ENCODE data around the gene OTOG. TPM values are rescaled to one million over a fixed set of nuclear protein-coding genes. Genes with fewer than 3 reads are reported as not detected.
A peak's percentile ranks its signal among the peaks of the same experiment; 100 is the strongest.

The OTOG gene, protein sequence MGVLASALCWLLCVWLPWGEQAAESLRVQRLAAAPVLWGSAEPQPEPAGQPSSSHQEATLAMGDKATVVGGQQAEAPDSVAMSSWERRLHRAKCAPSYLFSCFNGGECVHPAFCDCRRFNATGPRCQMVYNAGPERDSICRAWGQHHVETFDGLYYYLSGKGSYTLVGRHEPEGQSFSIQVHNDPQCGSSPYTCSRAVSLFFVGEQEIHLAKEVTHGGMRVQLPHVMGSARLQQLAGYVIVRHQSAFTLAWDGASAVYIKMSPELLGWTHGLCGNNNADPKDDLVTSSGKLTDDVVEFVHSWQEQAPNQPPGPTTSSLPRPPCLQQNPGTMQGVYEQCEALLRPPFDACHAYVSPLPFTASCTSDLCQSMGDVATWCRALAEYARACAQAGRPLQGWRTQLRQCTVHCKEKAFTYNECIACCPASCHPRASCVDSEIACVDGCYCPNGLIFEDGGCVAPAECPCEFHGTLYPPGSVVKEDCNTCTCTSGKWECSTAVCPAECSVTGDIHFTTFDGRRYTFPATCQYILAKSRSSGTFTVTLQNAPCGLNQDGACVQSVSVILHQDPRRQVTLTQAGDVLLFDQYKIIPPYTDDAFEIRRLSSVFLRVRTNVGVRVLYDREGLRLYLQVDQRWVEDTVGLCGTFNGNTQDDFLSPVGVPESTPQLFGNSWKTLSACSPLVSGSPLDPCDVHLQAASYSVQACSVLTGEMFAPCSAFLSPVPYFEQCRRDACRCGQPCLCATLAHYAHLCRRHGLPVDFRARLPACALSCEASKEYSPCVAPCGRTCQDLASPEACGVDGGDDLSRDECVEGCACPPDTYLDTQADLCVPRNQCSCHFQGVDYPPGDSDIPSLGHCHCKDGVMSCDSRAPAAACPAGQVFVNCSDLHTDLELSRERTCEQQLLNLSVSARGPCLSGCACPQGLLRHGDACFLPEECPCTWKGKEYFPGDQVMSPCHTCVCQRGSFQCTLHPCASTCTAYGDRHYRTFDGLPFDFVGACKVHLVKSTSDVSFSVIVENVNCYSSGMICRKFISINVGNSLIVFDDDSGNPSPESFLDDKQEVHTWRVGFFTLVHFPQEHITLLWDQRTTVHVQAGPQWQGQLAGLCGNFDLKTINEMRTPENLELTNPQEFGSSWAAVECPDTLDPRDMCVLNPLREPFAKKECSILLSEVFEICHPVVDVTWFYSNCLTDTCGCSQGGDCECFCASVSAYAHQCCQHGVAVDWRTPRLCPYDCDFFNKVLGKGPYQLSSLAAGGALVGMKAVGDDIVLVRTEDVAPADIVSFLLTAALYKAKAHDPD (N-terminal part only)
- total RNA-seq: not detected

DNA sequence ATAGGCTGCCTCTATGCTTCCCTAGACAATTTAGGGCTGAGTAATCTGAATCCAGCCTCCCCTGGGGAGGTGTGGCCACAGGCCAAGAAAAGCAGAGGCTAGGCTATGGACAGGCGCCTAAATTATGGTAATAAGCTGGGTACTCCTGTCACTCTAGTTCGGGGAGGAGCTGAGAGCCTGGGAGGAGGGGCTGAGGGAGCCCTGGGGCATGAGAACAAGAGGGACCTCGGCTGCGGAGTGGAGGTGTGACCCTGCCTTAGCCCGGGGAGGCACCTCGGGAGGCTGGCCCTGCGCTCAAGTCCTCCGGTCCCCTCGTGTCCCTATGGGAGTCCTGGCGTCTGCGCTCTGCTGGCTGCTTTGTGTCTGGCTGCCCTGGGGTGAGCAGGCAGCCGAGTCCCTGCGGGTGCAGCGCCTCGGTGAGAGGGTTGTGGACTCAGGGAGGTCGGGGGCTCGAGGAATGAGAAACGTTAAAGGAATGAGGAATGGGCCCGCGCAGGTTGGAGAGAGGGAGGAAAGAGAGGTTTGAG, at the start of gene OTOG:
OTOG (plus strand) TSS at position 209 of the 527 bp plus-strand sequence; CDS start at position 323, 114 bp downstream.
- DNase-seq (ENCODE audit: low read depth in 2 of 3, low spot score in 2 of 3): no peak

GRCh38 chr11:17498058-17498457, 49.0 kb upstream of the OTOG start:
- DNase-seq (ENCODE audit: low read depth in 2 of 3, low spot score in 2 of 3): no peak

GRCh38 chr11:17498475-17498874, 48.6 kb upstream of the OTOG start:
- no peak for DNase-seq (ENCODE audit: low read depth in 2 of 3, low spot score in 2 of 3)

- DNase-seq (ENCODE audit: low read depth in 2 of 3, low spot score in 2 of 3): no peak
Observed at GRCh38 chr11:17500673-17501072, 46.4 kb upstream of the OTOG start.

- no peak for DNase-seq (ENCODE audit: low read depth in 2 of 3, low spot score in 2 of 3)
Observed at GRCh38 chr11:17502630-17503029, 44.4 kb upstream of the OTOG start.

DNA sequence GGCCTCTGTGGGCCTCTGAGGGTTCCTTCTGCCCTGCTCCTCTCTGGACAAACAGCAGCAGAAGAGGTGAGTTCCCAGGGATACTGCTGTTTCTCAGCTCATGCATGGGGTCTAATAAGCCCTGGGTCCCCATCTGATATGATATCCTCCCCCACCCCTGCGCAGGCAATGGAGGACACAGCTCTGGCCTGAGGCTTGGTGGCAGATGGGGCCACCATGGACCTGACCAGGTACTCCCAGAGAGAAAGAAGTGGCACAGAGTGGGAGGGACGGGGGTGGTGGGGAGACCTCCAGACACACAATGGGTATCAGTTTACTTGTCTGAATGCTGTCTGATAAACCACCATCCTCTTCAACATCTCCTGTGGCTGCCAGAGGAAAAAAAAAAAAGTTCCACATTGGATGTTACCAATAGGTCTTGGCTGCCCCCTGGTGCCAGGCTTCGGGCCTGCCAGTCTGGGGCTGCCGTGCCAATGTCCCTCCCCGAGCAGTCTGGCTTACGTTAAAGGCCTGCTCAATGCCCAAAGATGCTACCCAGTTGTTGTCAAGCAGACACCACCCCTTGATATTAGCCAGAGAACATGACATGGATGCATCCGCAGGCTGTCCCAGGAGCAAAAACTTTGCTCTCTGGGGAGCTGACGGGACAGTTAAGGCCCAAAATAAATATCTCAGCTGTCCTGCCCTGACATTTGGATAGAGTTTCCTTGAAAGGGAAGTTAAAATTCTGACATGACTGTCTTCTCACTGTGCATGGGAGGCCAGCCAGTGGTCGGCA, 42.5 kb upstream of the OTOG start:
- DNase-seq (ENCODE audit: low read depth in 2 of 3, low spot score in 2 of 3): peak; percentile 23 to 87 (median 58)

- no peak for DNase-seq (ENCODE audit: low read depth in 2 of 3, low spot score in 2 of 3)
Observed at GRCh38 chr11:17505146-17505545, 41.9 kb upstream of the OTOG start.

GRCh38 chr11:17506314-17506713, 40.7 kb upstream of the OTOG start:
- DNase-seq (ENCODE audit: low read depth in 2 of 3, low spot score in 2 of 3): no peak

DNA sequence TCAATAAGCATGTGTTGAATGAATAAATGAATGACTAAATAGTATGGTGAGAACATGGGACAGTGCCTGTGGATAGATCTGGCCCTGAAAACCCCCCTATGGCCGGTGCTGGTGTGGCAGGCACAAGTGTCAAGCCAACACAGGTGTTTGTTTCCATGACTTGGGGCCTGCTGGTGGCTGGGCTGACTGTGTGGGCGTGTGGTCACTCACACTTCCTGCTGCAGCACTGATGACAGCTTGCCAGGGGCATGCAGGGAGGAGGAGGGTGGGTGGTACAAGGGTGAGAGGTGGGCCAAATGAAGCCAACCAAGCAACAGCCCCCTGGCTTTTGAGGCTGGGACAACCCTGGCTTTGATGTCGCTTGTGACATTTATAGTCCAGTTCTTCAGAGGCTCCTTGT, 40.1 kb upstream of the OTOG start:
- DNase-seq (ENCODE audit: low read depth in 2 of 3, low spot score in 2 of 3): no peak

DNA sequence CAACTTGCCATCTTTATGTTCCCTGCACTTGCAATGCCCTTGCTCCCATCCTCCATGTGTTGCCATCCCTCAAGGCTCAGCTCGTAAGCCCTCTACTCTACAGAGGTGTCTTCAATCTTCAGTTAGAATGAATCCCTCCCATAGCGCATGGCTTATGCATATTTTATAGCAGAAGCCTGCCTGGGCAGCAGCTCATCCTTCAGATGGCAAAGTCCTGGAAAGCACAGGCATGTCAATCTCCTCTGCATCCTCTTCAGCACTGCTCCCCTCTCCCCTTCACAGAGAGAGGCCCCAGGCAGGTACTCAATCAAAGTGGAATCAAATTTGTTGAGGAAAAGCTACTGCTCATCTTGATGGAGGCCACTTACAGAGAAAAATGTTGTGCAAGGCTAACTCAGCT, 39.3 kb upstream of the OTOG start:
- DNase-seq (ENCODE audit: low read depth in 2 of 3, low spot score in 2 of 3): no peak

GRCh38 chr11:17508306-17508705, 38.8 kb upstream of the OTOG start:
- DNase-seq (ENCODE audit: low read depth in 2 of 3, low spot score in 2 of 3): no peak

- DNase-seq (ENCODE audit: low read depth in 2 of 3, low spot score in 2 of 3): no peak
Observed at GRCh38 chr11:17508791-17509190, 38.3 kb upstream of the OTOG start.

DNA sequence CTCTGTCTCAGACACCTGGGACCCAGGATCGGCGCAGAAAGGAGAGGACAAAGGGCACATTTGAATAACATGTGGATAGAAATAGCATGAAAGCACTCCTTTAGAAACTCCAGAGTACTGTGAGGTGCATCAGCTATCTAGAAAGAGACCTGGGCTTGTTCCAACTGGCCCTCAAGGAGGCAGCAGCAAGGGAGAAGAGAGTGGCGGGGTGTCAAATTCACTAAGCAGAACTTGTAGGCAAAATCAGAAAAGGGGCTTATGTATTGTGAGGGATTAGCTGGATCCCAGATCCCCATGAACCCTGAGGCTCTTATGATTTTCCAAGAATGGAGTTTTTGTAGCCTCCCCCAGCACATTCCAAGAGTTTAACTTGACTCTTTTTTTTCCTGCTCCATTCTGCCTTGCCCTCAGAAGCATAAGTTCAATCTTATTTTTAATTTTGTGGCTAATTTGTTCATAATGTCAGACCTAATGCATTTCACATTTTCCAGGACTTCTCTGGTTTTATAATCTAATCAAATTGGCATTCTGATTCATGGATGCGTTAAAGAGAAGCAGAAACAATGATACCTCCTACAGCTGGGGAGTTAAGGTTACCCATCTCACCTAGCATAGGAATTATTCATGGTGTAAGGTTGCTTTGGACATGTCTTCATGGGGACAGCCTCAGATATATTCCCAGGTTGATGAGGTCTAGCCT, 36.4 kb upstream of the OTOG start:
- no peak for DNase-seq (ENCODE audit: low read depth in 2 of 3, low spot score in 2 of 3)

- DNase-seq (ENCODE audit: low read depth in 2 of 3, low spot score in 2 of 3): no peak
Observed at GRCh38 chr11:17511571-17511970, 35.5 kb upstream of the OTOG start.

DNA sequence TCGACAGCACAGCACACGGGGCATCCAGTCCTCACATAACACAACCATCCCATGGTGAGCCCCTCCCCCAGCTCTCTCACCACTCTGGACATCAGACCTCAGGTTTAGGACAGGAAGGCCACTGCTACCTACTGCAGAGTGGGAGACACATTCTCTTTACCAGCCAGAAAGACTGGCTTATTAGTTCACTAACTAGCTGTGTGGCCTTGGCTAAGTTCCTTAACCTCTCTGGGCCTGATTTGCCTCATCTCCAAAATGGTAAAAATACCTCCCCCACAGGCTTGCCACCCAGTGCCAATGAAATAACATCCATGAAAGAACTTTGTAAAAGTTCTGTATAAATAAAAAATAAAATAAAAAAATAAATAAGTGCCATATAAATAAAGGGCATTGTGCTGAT, 35.0 kb upstream of the OTOG start:
- no peak for DNase-seq (ENCODE audit: low read depth in 2 of 3, low spot score in 2 of 3)

GRCh38 chr11:17513853-17514252, 33.2 kb upstream of the OTOG start:
- no peak for DNase-seq (ENCODE audit: low read depth in 2 of 3, low spot score in 2 of 3)

- no peak for DNase-seq (ENCODE audit: low read depth in 2 of 3, low spot score in 2 of 3)
Observed at GRCh38 chr11:17514476-17514875, 32.6 kb upstream of the OTOG start.

- no peak for DNase-seq (ENCODE audit: low read depth in 2 of 3, low spot score in 2 of 3)
Observed at GRCh38 chr11:17515443-17516176, 31.4 kb upstream of the OTOG start.
